HPDE6-E6E7 (cell line): ENCODE results near the gene CCDC171.

Experiments
- DNase-seq: peaks from one replicate; pipeline ENCODE4 v3.0.0; 2011; ENCODE audit warnings: missing footprints; ENCODE audit errors: extremely low spot score

The CCDC171 gene

DNA sequence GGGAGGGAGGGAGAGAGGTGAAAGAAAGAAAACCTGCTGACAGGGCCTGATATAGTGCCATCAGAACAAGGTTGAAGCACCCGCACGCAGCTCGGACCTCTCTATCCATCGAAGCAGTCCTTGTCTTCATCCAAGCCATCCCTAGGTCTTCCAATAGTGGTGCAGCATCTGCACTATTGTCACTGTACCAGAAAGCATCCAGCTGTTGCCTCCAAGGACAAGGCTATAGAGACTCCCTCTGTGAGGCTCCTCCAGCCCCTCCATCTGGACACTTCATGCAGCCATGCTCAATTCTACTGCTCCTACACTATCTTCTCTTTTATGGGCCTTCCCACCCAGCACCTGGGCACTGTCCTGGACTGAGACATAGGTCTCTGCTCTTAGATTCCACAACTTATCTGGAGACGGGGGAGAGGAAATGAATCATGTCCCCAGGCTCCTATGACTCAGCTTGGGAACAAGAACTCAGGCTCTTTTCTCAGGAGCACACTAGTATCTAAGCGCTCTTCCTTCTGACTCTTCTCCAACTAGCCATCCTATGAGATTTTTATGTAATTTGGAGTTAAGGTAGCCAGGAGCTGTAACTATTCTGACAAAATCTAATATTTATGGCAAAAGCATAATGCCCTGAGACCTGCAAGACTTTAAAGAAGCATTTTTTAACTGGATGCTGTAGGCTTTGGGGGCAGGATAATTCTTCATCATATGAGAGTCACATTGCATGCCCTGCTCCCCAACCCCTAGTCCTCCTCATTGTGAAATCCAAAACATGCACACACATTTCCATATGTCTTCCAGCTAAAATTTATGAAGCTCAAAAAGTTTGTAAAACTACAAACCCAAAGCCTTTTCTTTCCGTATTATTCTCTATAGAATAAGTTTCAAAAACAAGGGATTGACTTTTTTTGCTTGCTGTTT lies 446.8 kb downstream of the CCDC171 start:
- DNase-seq, result peak; percentile 44

DNA sequence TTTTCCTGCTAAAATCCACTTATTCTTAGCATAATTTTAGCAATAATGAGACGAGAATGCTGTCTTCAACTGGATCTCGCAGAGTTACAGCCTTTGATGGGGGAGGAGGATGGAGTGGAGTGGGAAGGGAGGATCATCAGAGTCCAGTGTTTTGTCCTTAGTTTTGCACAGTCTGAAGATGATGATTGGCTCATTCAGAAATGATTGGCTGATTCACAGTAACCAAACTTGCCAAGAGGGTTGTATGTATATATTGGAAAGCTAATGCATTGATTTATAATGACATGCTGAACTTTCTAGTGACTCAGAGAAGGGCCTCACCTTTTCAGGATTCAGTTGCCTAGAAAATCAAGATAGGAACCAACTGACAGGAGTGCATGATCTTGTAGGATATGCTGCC lies 448.0 kb downstream of the CCDC171 start:
- no peak for DNase-seq

DNA sequence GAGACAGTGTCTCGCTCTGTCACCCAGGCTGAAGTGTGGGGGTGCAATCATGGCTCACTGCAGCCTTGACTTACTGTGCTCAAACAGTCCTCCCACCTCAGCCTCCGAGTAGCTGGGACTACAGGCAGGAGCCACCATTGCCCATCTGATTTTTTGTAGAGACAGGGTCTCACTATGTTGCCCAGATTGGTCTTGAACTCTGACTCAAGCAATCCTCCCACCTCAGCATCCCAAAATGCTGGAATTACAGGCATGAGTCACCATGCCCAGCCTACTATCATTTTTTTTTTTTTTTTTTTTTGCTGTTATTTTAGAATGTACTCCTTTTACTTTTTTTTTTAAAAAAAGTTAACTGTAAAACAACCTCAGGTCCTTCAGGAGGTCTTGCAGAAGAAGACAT lies 449.0 kb downstream of the CCDC171 start:
- no peak for DNase-seq

DNA sequence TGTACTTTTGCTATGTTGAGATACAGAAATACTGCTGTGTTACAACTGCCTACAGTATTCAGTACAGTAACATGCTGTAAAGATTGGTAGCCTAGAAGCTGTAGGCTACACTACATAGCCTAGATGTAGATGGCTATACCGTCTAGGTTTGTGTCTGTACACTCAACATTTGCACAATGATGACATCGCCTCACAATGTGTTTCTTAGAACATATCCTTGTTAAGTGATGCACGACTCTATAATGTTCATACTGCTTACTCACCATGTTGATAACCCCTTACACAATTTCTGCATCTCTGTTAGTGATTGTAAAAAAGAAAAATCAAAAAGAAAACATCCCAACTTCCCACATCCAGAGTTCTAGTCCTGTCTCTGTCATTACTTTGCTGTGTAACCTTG lies 450.0 kb downstream of the CCDC171 start:
- no peak for DNase-seq

DNA sequence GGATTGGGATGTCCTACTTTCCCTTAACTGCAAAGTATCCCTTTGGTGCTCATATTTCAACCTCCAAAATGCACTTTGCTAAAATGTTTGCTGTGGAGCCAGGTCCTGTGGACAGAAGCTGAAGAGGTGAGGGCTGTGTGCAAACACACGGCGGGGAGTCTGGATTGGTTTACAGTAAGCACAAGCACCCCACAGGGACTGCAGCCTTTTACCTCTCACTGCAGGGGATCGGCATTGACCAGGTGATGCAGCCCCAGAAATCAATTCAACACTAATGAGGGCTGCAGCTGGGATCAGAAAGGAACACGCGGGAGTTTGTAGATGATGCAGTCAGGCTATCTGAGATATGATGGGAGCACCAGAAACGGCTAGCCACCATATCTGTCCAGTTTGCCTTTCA lies 450.9 kb downstream of the CCDC171 start:
- no peak for DNase-seq

DNA sequence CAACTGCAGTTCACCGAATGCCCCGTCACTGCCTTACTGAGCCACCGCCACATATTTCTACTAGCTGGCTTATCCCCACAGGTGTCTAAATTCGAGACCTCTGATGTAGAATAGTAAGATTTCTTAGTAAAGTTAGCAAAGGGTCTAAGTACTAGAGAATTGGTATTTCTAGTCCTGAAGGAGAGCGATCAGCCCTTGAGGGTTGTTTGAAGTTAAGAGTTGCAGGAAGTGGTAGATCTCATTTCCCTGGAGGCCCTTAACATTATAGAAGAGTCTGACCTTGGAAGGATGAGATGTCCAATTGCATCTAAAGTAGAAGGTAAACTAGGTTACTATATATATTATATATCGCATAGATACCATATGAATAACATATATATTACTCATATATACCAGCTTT lies 451.8 kb downstream of the CCDC171 start:
- no peak for DNase-seq

DNA sequence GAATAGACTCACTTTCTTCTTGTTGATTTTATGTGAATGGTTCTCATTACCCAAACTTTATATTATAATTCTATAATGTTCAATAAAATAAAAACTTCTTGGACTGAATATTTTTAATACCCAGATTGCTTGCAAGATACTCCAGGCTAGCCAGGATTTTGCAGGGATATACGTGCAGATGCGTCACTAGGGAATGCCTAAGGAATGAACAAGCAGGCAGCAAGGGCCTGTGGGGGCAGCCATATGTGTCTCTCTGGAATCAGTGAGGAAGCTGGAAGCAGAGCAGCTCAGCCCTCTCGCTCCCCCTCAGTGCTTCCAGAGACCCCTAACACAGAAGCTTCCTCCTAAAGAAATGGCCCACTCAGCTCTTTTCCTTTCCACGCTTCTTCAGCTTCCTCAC lies 457.4 kb downstream of the CCDC171 start:
- no peak for DNase-seq

DNA sequence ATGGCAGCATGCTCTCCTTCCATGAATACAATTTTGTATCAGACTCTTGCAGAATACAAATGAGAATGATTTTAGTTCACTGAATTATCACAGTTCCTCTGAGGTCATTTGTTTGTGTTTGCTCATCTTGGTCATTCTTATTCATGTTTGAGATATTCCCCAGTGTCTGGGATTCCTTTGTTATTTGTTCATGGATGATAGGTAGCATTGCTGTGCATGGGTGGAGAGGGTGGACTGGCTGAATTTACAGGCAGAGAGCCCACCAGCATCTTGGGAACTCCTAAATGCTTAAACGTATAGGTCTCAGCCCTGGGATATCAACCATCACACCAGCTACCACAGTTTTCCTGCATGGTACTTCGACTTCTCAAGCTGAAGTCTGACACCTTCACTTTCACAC lies 459.8 kb downstream of the CCDC171 start:
- no peak for DNase-seq

DNA sequence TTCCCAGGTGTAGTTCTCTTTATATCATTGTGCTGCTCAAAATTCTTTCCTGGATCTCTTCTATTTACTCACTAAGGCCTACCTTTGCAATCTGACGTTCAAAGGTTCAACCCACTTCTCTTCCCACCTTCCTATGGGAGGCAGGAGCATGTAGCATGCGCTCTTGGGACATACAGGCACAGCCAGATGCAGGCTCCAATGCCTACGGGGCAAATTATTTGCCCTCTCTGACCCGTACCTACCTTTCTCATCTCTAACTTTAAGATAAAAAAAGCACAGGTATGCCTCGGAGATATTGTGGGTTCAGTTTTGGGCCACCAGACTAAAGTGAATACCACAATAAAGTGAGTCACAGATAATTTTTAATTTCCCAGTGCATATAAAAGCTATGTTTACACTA lies 460.5 kb downstream of the CCDC171 start:
- DNase-seq, result no peak

DNA sequence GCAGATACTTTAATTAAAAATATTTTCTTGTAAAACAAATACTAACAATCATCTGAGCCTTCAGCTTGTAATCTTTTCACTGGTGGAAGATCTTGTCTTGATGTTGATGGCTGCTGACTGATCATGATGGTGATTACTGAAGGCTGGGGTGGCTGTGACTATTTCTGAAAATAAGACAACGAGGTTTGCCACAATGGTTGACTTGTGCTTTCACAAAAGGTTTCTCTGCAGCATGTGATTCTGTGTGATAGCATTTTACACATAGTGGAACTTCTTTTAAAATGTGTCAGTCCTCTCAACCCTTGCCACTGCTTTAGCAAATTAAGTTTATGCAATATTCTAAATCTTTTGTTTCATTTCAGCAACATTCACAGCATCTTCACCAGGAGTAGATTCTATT lies 461.0 kb downstream of the CCDC171 start:
- DNase-seq, result no peak

DNA sequence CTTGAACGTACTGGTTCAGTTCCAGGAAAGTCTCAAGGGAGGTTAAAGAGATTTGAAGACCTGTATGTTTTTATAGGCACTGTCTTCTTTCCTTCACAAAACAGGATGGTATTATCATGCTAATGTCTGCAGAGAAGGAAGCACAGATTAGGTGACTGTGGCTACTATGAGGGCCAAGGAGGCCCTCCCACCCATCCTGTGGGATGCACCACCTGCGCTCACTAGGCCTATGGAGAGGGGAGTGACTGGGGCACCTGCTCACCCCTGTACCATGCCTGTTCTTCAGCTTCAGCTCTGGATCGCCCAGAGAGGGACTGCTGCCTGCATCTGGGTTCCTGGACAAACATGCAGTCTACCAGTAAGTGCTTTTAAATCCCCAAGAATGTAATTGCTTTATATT lies 469.4 kb downstream of the CCDC171 start:
- no peak for DNase-seq

DNA sequence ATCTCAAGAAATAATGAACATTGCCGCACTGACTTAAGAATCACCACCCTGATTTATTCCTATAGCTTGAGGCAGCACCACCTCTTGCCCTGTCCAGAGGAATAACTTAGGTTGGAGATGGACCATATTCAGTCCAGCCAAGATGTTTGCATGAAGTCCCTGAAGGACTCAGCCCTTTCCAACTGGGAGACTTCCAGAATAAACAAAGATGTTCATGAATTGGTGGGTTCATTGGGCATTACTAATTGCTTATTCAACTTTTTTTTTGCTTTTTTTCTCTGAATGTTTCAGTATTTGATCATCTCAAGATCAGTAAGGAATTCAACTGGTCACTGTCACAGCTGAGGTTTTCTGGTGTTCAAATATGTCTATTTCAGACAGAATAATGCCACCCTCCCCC lies 470.6 kb downstream of the CCDC171 start:
- no peak for DNase-seq
